Ramos (cell line): ENCODE results near the gene TMEM120A.
"Not testable (repeated sequence)": the region's sequence is repeated elsewhere in the genome, so short reads cannot be mapped to it uniquely, and the experiment has no call there.

Experiments
- in situ Hi-C: fragments of 300-500 bp; cut with MboI; formaldehyde crosslinking; loops from one replicate; pipeline ENCODE4 v1.14.3; 2022; ENCODE audit warnings: low sequenced_read_pairs; ENCODE audit not compliant: unreplicated experiment

Gene TMEM120A

GRCh38 chr7:75994388-75995051 is at the start of gene TMEM120A:
TSS of gene TMEM120A (minus strand) at chr7:75994595. CDS start at chr7:75994570, 25 bp downstream.
- in situ Hi-C loops: no loop called here

DNA sequence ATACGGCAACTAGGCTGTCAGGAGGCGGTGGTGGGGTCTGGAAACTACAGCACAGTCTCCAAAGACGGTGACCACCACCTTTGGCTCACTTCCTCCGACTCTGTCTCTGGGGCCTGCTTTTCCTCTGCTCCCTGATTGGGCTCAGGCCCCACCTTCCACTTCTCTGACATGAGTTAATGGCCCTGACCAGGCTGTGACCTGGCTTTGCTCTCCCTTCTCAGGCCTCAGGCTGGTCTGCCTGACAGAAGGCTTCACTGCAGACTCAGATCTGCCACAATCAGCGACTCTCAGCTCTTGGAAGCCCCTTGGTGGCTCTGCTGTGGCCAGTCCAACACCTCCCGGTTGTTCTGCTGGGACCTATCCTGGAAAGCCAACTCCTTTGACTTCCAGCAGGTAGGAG is 45.7 kb upstream of the TMEM120A start:
- in situ Hi-C loops: no loop called here

DNA sequence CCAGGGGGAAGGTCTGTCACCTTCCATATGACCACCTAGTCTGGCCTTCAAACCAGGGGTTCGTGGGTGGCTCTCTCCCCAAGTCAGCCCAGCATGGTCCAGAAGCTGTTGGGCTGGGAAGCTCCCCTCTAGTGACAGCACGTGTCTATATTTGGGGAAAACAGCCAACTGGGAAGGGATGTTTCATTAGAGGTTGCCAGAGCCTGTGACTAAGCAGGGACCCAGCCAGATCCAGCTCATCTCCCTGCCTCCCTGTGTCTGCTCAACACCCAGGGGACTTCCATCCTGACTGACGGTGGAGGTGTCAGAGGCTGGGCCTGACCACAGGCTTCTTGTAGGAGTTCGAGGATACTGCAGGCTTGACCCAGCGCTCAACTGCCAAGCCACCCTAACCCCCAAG is 42.9 kb upstream of the TMEM120A start:
- in situ Hi-C loops: no loop called here

- in situ Hi-C loops: no loop called here
Observed at GRCh38 chr7:76031964-76032363, 37.6 kb upstream of the TMEM120A start.

GRCh38 chr7:76029682-76030081 is 35.3 kb upstream of the TMEM120A start:
- in situ Hi-C loops: not testable (repeated sequence)

- in situ Hi-C loops: no loop called here
Observed at GRCh38 chr7:76023002-76023401, 28.6 kb upstream of the TMEM120A start.

- in situ Hi-C loops: no loop called here
Observed at GRCh38 chr7:76022026-76022780, 27.8 kb upstream of the TMEM120A start.

GRCh38 chr7:76020031-76020714 is 25.8 kb upstream of the TMEM120A start:
- in situ Hi-C loops: no loop called here

DNA sequence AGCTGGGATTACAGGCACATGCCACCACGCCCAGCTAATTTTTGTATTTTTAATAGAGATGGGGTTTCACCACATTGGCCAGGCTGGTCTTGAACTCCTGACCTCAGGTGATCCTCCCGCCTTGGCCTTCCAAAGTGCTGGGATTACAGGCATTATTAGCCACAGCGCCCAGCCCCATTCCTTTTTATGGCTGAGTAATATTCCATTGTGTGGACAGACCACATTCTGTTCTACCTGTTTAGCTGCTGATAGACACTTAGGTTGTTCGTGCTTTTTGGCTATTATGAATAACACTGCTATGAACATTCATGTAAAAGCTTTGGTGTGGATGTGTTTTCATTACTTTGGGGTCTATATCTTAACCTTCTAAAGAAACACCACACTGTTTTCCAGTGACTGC is 24.1 kb upstream of the TMEM120A start:
- in situ Hi-C loops: not testable (repeated sequence)

DNA sequence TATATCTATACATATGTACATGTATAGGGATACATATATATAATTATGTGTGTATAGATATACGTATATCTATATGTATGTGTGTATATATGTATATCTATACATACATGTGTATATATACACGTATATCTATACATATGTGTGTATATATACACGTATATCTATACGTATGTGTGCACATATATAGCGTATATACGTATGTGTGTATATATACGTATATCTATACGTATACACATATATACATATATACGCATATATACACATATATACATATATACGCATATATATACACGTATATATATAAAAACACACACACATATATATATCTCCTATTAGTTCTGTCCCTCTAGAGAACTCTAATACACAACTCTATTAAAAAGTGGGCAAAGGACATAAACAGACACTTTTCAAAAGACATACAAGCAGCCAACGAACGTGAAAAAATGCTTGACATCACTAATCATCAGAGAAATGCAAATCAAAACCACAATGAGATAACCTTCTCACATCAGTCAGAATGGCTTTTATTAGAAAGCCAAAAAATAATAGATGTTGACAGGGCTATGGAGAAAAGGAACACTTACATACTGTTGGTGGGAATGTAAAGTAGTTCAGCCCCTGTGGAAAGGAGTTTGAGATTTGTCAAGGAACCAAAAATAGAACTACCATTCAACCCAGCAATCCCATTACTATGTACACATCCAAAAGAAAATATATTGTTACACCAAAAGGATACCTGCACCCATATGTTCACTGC is 22.0 kb upstream of the TMEM120A start:
- in situ Hi-C loops: no loop called here

DNA sequence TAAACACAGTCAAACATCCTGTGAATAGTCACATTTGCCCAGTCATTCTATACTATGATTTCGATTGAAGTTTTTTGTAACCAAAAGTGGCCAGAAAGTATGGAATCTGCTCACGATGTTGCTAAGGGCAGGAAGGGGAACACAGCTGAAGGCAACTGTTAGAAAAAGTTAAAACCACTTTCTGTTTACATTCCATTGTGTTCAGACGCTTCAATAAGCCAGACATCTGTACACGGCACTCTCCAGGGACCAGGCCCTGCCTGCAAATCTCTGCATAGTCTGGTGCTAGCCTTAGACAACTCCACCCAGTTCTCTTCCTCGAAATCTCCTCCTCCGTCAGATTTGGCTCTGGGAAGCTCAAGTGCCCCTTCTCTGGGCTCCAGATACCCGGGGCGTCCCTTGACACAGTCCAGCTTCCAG is 17.1 kb upstream of the TMEM120A start:
- in situ Hi-C loops: no loop called here

DNA sequence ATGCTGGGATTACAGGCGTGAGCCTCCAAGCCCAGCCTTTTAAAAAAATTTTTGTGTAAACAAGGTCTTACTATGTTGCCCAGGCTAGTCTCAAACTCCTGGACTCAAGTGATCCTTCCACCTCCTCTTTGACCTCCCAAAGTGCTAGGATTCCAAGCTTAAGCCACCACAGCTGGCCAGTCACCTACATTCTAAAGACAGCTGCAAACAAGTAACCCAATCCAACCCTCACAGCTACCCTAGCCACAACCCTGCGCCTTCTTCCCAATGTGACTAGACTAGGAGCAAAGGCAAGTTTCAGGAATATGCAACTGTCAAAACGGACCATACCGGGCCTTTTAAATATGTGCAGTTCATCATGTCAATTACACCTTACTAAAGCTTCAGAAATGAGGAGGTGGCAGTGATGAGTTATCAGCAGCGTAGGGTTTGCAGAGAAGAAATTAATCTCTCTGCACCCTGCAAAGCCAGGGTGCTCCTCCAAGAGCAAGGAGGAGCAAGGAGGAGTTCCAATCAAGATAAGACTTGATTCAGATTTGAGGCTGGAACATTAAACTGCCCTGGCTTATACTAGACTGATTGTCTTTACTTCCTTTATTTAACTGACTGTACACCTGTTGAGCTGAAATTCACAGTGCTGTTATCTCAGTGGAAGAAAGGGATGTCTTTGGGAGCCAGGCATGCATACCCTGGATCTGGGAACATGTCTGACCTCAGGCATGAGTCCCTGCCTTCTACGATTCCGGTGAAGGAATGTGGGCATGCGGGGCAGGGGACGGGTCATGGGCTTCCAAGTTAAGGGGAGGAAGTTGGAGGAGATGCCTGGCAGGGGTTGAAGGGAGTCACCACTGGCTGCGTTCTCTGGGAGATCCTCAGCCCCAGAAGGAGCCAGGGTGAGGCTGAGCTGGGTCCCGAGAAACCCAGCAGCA is 15.5 kb upstream of the TMEM120A start:
- in situ Hi-C loops: no loop called here

DNA sequence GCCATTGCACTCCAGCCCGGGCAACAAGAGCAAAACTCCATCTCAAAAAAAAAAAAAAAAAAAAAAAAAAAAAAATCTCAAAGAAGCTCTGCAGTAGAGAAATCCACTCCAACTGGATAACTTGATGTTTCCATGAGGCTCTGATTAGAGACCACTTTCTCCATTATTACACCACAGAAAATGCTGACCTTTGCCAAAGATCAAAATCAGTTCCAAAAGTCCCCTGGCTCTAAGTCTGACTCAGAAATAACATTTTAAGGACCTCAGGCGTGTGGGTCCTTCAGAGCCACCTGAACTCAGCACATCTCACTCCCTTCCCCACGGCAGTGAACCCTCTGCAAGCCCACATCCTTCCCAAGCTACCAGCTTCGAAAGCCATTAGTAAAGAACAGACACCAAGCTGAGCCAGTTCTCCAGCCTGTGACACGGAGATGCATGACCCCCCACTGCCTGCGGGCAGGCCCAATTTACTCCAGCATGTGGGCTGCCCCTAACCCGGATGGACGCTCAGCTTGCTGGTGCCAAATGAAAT is 13.8 kb upstream of the TMEM120A start:
- in situ Hi-C loops: no loop called here

GRCh38 chr7:76005004-76005403 is 10.6 kb upstream of the TMEM120A start:
- in situ Hi-C loops: not testable (repeated sequence)

GRCh38 chr7:76003351-76003750 is 9.0 kb upstream of the TMEM120A start:
- in situ Hi-C loops: no loop called here

- in situ Hi-C loops: no loop called here
Observed at GRCh38 chr7:76002822-76003221, 8.4 kb upstream of the TMEM120A start.

DNA sequence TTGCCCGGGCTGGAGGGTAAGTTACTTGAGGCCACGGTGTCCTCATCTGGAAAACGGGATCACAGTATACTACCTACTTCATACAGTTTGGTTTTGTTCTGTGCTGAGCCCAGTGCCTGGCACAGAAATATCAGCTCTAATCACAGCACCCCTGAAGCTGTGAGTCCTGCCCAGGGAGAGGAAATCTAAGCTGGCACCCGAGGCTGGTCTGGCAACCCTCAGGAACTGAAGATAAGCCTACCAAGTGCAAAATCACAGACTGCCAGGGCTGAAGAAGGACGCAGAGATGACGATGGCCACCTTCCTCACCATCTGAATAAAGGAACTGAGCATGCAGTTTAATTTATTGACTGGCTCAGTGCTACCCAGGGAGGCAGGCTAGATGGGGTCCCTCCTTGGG is 7.7 kb upstream of the TMEM120A start:
- in situ Hi-C loops: no loop called here

DNA sequence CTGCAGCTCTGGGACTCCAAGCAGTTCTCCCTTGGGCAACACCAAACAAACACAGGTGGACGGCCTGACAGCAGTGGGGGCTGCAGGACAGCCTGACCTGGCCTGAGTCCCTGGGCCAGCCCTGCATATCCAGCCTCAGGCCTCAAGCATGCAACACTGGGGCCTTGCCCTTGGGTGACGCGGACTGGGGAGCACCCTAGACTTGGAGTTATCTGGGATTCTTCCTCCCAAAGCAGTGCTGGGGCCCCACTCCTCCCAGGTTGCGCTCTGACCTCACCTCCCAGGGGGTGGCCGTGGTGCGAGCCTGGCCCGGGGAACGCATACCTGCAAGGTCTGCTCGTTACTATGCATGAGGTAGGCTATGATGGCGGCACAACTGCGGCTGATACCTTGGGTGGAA is 6.2 kb upstream of the TMEM120A start:
- in situ Hi-C loops: no loop called here

GRCh38 chr7:75998038-75998437 is 3.6 kb upstream of the TMEM120A start:
- in situ Hi-C loops: no loop called here
